Astrocyte of the cerebellum (primary cell): ENCODE measurements around the gene RNASEH2A.
A peak's percentile ranks its signal among the peaks of the same experiment; 100 is the strongest.

Experiments
- DNase-seq: peaks from one replicate; pipeline ENCODE4 v3.0.0-alpha.2; 2011; ENCODE audit warnings: low read depth
- H3K4me3 ChIP-seq: 2 replicates; pipeline ENCODE4 v1.5.1; 2011; ENCODE audit warnings: mild to moderate bottlenecking, low read depth, low read length, moderate library complexity
- CTCF ChIP-seq: IDR thresholded peaks from 2 replicates; pipeline ENCODE4 v1.5.1; 2012; ENCODE audit warnings: low read length, low read depth, moderate library complexity, mild to moderate bottlenecking; ENCODE audit errors: missing control alignments
- in situ Hi-C: cut with HindIII; loops from 2 replicates; pipeline ENCODE4 v1.10.0; 2017; ENCODE audit warnings: low sequenced_read_pairs

Gene RNASEH2A

GRCh38 chr19:12799742-12800465 is 6.5 kb upstream of the RNASEH2A start:
- H3K4me3 ChIP-seq: no peak overlapping the region
- no peak for DNase-seq
- no peak for TF ChIP-seq CTCF
- in situ Hi-C loops: no loop called here

- DNase-seq: no peak
- H3K4me3 ChIP-seq: peak overlapping the region; percentile 88
- in situ Hi-C loops: no loop called here
- TF ChIP-seq CTCF: no peak
Observed at GRCh38 chr19:12800466-12800770, 6.0 kb upstream of the RNASEH2A start.

- TF ChIP-seq CTCF: no peak
- peak overlapping the region; percentile 88 for H3K4me3 ChIP-seq
- DNase-seq: no peak
- in situ Hi-C loops: no loop called here
Observed at GRCh38 chr19:12800923-12801465, 5.4 kb upstream of the RNASEH2A start.

- H3K4me3 ChIP-seq: peak within 1 kb of the TSS; percentile 88
- TF ChIP-seq CTCF: peak; percentile 9
- no peak for DNase-seq
- in situ Hi-C loops: no loop called here
Observed at GRCh38 chr19:12801466-12802266, 4.7 kb upstream of the RNASEH2A start, which contains the start of the genes PRDX2 and THSD8. TSS of gene PRDX2 (minus strand) at chr19:12801800. CDS start at chr19:12801261, 539 bp downstream. TSS of gene THSD8 (plus strand) at chr19:12802069. CDS start at chr19:12802072, 3 bp downstream.

- DNase-seq: no peak
- in situ Hi-C loops: no loop called here
- no peak for TF ChIP-seq CTCF
- peak overlapping the region; percentile 88 for H3K4me3 ChIP-seq
Observed at GRCh38 chr19:12802267-12803106, 3.9 kb upstream of the RNASEH2A start.

GRCh38 chr19:12804051-12804450 is 2.3 kb upstream of the RNASEH2A start:
- no peak for TF ChIP-seq CTCF
- no peak for DNase-seq

More at GRCh38 chr19:12804051-12804450, 2.3 kb upstream of the RNASEH2A start:
- in situ Hi-C loops: no loop called here
- no peak overlapping the region for H3K4me3 ChIP-seq
